MCF 10A (cell line): ENCODE measurements around the gene ABCB1. TPM values are rescaled to one million over a fixed set of nuclear protein-coding genes. Genes with fewer than 3 reads are reported as not detected.

Experiments
- BruUV-seq: library from RNA; stranded (reverse); fragments of 400-500 nt; replicated peaks from 2 replicates; lab custom pipeline; 2021; lab: Mats Ljungman, UMichigan
- CTCF ChIA-PET: fragments of 300-600 bp; sonication (Branson Sonifier 250); formaldehyde crosslinking; extraction: SDS; loops from one replicate; lab custom pipeline; 2021; ENCODE audit warnings: antibody characterized with exemption, inconsistent platforms; lab: Yijun Ruan, JAX
- POLR2A ChIA-PET: fragments of 300-600, 350-650 bp; sonication (Branson Sonifier 250); formaldehyde crosslinking; extraction: SDS; loops from one replicate; lab custom pipeline; 2020; ENCODE audit warnings: antibody characterized with exemption, inconsistent platforms; lab: Yijun Ruan, JAX
- DNase-seq: peaks from one replicate; pipeline ENCODE4 v3.0.0-alpha.2; 2018; ENCODE audit not compliant: unreplicated experiment
- H3K27ac Mint-ChIP-seq: one replicate; pipeline ENCODE4 v1.8.0; 2022; ENCODE audit warnings: mild to moderate bottlenecking, low read depth, mixed read lengths; ENCODE audit not compliant: unreplicated experiment
- H3K27me3 Mint-ChIP-seq: one replicate; pipeline ENCODE4 v1.8.0; 2022; ENCODE audit warnings: mixed read lengths; ENCODE audit not compliant: insufficient read depth, unreplicated experiment
- H3K36me3 Mint-ChIP-seq: one replicate; pipeline ENCODE4 v1.8.0; 2022; ENCODE audit warnings: mild to moderate bottlenecking, moderate library complexity, mixed read lengths; ENCODE audit not compliant: insufficient read depth, unreplicated experiment
- H3K4me1 Mint-ChIP-seq: one replicate; pipeline ENCODE4 v1.8.0; 2022; ENCODE audit warnings: mixed read lengths; ENCODE audit not compliant: insufficient read depth, unreplicated experiment
- H3K4me3 Mint-ChIP-seq: one replicate; pipeline ENCODE4 v1.8.0; 2022; ENCODE audit warnings: mild to moderate bottlenecking, moderate library complexity, mixed read lengths; ENCODE audit not compliant: unreplicated experiment
- H3K9me3 Mint-ChIP-seq: one replicate; pipeline ENCODE4 v1.8.0; 2022; ENCODE audit warnings: mixed read lengths; ENCODE audit not compliant: unreplicated experiment
- CTCF ChIP-seq: fragments of 200-600 bp; IDR thresholded peaks from one replicate; pipeline ENCODE4 v1.8.0; 2022; ENCODE audit warnings: antibody characterized with exemption, mild to moderate bottlenecking; ENCODE audit not compliant: unreplicated experiment
- intact Hi-C: fragments of 100-400 bp; cut with micrococcal nuclease; formaldehyde crosslinking; loops from 2 replicates; pipeline ENCODE4 v1.14.1; 2022
- total RNA-seq: library from RNA; stranded (reverse); gene quantifications from 2 replicates; pipeline ENCODE4 v1.2.3, GENCODE V29; 2022

Gene ABCB1
- total RNA-seq, 1 experiment from 2014 or later: not detected

- no peak overlapping the region for H3K4me3 Mint-ChIP-seq
- BruUV-seq: no TSS peak
- H3K4me1 Mint-ChIP-seq: peaks cover 7% of the 10 kb centered on the region
- intact Hi-C loops: no loop called here
- no peak for TF ChIP-seq CTCF
- DNase-seq: no peak
- no peaks in the 10 kb centered on the region for H3K36me3 Mint-ChIP-seq
- H3K27me3 Mint-ChIP-seq: no peaks in the 10 kb centered on the region
- H3K9me3 Mint-ChIP-seq: no peaks in the 10 kb centered on the region
- no peak overlapping the region for H3K27ac Mint-ChIP-seq
- ChIA-PET POLR2A (no interaction called here), CTCF (interaction anchor here (0.6 kb wide), 1 partner anchor 1253 kb away, joined by 6 read pairs; no protein-coding TSS in a partner anchor)
Measured at GRCh38 chr7:87570178-87570577, 30.5 kb downstream of the ABCB1 start.

DNA sequence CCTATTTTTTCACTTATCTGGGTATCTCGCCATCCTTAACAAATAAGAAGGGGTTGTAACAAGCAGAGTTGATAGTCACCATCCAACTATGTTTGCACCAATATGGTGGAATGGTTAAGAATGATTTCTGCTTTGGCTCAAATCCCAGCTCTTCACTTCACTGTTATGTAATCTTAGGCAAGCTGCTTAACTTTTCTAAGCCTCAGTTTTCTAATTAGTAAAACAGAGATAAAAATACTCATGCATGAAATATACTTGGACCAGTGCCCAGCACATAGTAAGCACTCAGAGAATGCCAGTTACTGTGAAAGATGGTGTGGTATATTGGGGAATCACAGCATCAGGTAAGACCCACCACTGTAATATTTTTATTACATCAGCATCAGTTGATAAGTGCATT, 33.6 kb downstream of the ABCB1 start:
- ChIA-PET POLR2A (interaction anchor here (0.5 kb wide), 1 partner anchor 1860 kb away, joined by 3 read pairs; no protein-coding TSS in a partner anchor), CTCF (interaction anchor here (0.8 kb wide), 1 partner anchor 57 kb away, joined by 3 read pairs; no protein-coding TSS in a partner anchor)
- no peaks in the 10 kb centered on the region for H3K4me1 Mint-ChIP-seq
- H3K27me3 Mint-ChIP-seq: peaks cover 8% of the 10 kb centered on the region
- no peaks in the 10 kb centered on the region for H3K9me3 Mint-ChIP-seq
- H3K4me3 Mint-ChIP-seq: no peak overlapping the region
- DNase-seq: no peak
- BruUV-seq: no TSS peak
- no peak for TF ChIP-seq CTCF
- no peaks in the 10 kb centered on the region for H3K36me3 Mint-ChIP-seq
- intact Hi-C loops: loop anchor here (10.0 kb wide), 1 partner anchor 252 kb away; no protein-coding TSS in a partner anchor
- no peak overlapping the region for H3K27ac Mint-ChIP-seq

- TF ChIP-seq CTCF: no peak
- peaks cover 11% of the 10 kb centered on the region for H3K27me3 Mint-ChIP-seq
- no peak for DNase-seq
- no peak overlapping the region for H3K4me3 Mint-ChIP-seq
- no peak overlapping the region for H3K27ac Mint-ChIP-seq
- H3K36me3 Mint-ChIP-seq: no peaks in the 10 kb centered on the region
- intact Hi-C loops: loop anchor here (10.0 kb wide), 1 partner anchor 252 kb away; no protein-coding TSS in a partner anchor
- CTCF ChIA-PET: interaction anchor here (0.8 kb wide), 1 partner anchor 56 kb away, joined by 3 read pairs; no protein-coding TSS in a partner anchor
- POLR2A ChIA-PET: interaction anchor here (0.5 kb wide), 1 partner anchor 1859 kb away, joined by 3 read pairs; no protein-coding TSS in a partner anchor
- H3K9me3 Mint-ChIP-seq: no peaks in the 10 kb centered on the region
- H3K4me1 Mint-ChIP-seq: no peaks in the 10 kb centered on the region
- no TSS peak for BruUV-seq
Measured at GRCh38 chr7:87566311-87566900, 34.3 kb downstream of the ABCB1 start.

DNA sequence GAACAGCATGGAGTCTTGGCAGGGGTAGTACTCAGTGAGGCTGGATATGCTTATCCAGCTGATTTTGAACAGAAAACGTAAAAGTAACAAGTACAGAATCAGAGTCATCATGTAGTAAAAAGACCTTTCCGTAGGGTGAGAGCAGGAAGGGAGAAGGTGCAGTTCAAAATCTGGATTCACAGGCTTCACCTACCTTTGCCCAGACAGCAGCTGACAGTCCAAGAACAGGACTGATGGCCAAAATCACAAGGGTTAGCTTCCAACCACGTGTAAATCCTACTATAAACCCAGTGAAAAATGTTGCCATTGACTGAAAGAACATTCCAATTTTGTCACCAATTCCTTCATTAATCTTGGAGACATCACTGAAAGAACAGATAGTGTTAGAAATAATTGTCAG, 34.8 kb downstream of the ABCB1 start:
- Mint-ChIP-seq H3K36me3 (no peaks in the 10 kb centered on the region), H3K27me3 (peaks cover 12% of the 10 kb centered on the region), H3K4me3 (no peak overlapping the region), H3K9me3 (no peaks in the 10 kb centered on the region), H3K4me1 (no peaks in the 10 kb centered on the region), H3K27ac (no peak overlapping the region)
- ChIA-PET CTCF (interaction anchor here (1.3 to 3.3 kb wide), 2 partner anchors 8 to 10 kb away, joined by 4 to 9 read pairs; no protein-coding TSS in a partner anchor), POLR2A (interaction anchor here (0.7 kb wide), 1 partner anchor 643 kb away, joined by 3 read pairs; no protein-coding TSS in a partner anchor)
- intact Hi-C loops: loop anchor here (2.0 to 10.0 kb wide), 2 partner anchors 59 to 251 kb away; no protein-coding TSS in a partner anchor
- TF ChIP-seq CTCF: no peak
- no peak for DNase-seq
- no TSS peak for BruUV-seq
